Astrocyte (in vitro differentiated cells and primary cell): Measurements from ENCODE around the gene ECHDC3. TPM values are rescaled to one million over a fixed set of nuclear protein-coding genes. Genes with fewer than 3 reads are reported as not detected.

Experiments
- DNase-seq: peaks from one replicate; pipeline ENCODE4 v3.0.0-alpha.2; 2010; ENCODE audit warnings: low read depth
- FAIRE-seq: peaks from 2 replicates; lab custom pipeline; 2011; peaks lifted over from hg19 to GRCh38; lab: Jason Lieb, UNC
- H2AFZ ChIP-seq: 2 replicates; pipeline ENCODE4 v1.6.0; 2012; ENCODE audit warnings: low read depth, low read length, inconsistent platforms
- H3K27ac ChIP-seq: 2 replicates; pipeline ENCODE4 v1.5.1; 2011; ENCODE audit warnings: low read depth, low read length, inconsistent platforms
- H3K27me3 ChIP-seq: 2 replicates; pipeline ENCODE4 v1.6.0; 2011; ENCODE audit warnings: low read length, inconsistent platforms; ENCODE audit not compliant: insufficient read depth
- H3K36me3 ChIP-seq: 2 replicates; pipeline ENCODE4 v1.5.1; 2011; ENCODE audit warnings: low read length, inconsistent platforms; ENCODE audit not compliant: insufficient read depth
- H3K4me1 ChIP-seq: 2 replicates; pipeline ENCODE4 v1.5.1; 2011; ENCODE audit warnings: low read length, inconsistent platforms; ENCODE audit not compliant: insufficient read depth
- H3K4me2 ChIP-seq: 2 replicates; pipeline ENCODE4 v1.6.0; 2012; ENCODE audit warnings: low read length, inconsistent platforms
- H3K4me3 ChIP-seq: 2 replicates; pipeline ENCODE4 v1.5.1; 2011; ENCODE audit warnings: low read depth, mild to moderate bottlenecking, low read length, inconsistent platforms; ENCODE audit not compliant: insufficient read depth
- H3K79me2 ChIP-seq: 2 replicates; pipeline ENCODE4 v1.6.0; 2012; ENCODE audit warnings: mild to moderate bottlenecking, low read length, inconsistent platforms; ENCODE audit not compliant: insufficient read depth
- H3K9ac ChIP-seq: 2 replicates; pipeline ENCODE4 v1.6.0; 2012; ENCODE audit warnings: mild to moderate bottlenecking, low read length, inconsistent platforms
- H3K9me3 ChIP-seq: 2 replicates; pipeline ENCODE4 v1.5.1; 2012; ENCODE audit warnings: low read depth, mild to moderate bottlenecking, low read length, inconsistent platforms; ENCODE audit not compliant: insufficient read depth
- H4K20me1 ChIP-seq: 2 replicates; pipeline ENCODE4 v1.6.0; 2012; ENCODE audit warnings: low read length, inconsistent platforms; ENCODE audit not compliant: insufficient read depth
- H3K27ac Mint-ChIP-seq: one replicate; pipeline ENCODE4 v1.8.0; 2021; ENCODE audit warnings: mild to moderate bottlenecking, mixed read lengths; ENCODE audit not compliant: unreplicated experiment
- H3K27me3 Mint-ChIP-seq: one replicate; pipeline ENCODE4 v1.8.0; 2021; ENCODE audit warnings: low read depth, mixed read lengths; ENCODE audit not compliant: unreplicated experiment
- H3K36me3 Mint-ChIP-seq: one replicate; pipeline ENCODE4 v1.8.0; 2021; ENCODE audit warnings: low read depth, mixed read lengths; ENCODE audit not compliant: unreplicated experiment
- H3K4me1 Mint-ChIP-seq: one replicate; pipeline ENCODE4 v1.8.0; 2021; ENCODE audit warnings: low read depth, mixed read lengths; ENCODE audit not compliant: unreplicated experiment
- H3K4me3 Mint-ChIP-seq: one replicate; pipeline ENCODE4 v1.8.0; 2021; ENCODE audit warnings: mild to moderate bottlenecking, moderate library complexity, mixed read lengths; ENCODE audit not compliant: unreplicated experiment
- H3K9me3 Mint-ChIP-seq: one replicate; pipeline ENCODE4 v1.8.0; 2021; ENCODE audit warnings: mild to moderate bottlenecking, mixed read lengths; ENCODE audit not compliant: unreplicated experiment
- EZH2 ChIP-seq: IDR thresholded peaks from 2 replicates; pipeline ENCODE4 v1.6.1; 2012; ENCODE audit warnings: mild to moderate bottlenecking, low read length, inconsistent platforms; ENCODE audit not compliant: insufficient read depth
- total RNA-seq: library from RNA; stranded (reverse); gene quantifications from 2 replicates; pipeline ENCODE4 v1.2.1, GENCODE V29; 2021
- TF ChIP-seq, protein P1 (sequence below): IDR thresholded peaks from 2 replicates; pipeline ENCODE4 v1.5.1; 2011; ENCODE audit warnings: low read depth, mild to moderate bottlenecking, inconsistent platforms, low read length, moderate library complexity; ENCODE audit not compliant: insufficient read depth

The ECHDC3 gene
- total RNA-seq, 1 donor from 2014 or later = 2.1 TPM

DNA sequence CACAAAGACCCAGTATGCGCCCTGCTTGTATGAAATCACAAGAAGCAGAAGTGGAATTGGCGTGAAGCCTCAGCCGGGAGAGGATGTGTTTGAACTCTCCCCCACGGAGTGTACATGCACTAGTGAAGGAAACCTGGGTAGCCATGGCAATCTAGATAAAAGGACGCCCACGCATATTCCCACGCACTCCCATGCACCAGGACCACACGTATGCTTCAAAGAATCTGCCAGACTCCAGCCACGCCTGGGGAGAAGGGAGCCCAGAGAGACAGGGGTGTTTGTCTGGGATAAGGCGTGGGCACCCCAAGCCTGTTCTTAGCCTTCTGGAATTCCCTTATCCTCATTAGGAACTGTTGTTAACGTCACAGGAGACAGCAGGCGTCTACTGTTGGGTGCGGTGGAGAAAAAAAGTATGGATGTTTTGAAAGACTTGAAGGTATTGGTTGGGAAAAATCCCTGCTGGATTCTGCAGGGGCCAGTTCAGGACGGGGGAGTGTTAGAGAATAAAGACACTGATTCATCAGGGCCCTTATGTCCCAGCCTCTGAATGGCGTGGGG is 28.9 kb upstream of the ECHDC3 start:
- Histone ChIP-seq H3K36me3 (no peaks in the 10 kb centered on the region), H3K4me2 (peak overlapping the region; percentile 63), H3K9me3 (no peaks in the 10 kb centered on the region), H3K9ac (peak overlapping the region; percentile 68), H2AFZ (peak overlapping the region; percentile 11), H3K27ac (peak overlapping the region; percentile 59), H3K4me3 (no peak overlapping the region), H3K27me3 (no peaks in the 10 kb centered on the region), H3K79me2 (no peaks in the 10 kb centered on the region), H4K20me1 (no peaks in the 10 kb centered on the region), H3K4me1 (peaks cover 16% of the 10 kb centered on the region)
- peak; percentile 82 for DNase-seq
- Mint-ChIP-seq H3K4me1 (peaks cover 4% of the 10 kb centered on the region), H3K4me3 (no peak overlapping the region), H3K36me3 (no peaks in the 10 kb centered on the region), H3K9me3 (peaks cover 11% of the 10 kb centered on the region), H3K27me3 (peaks cover 15% of the 10 kb centered on the region), H3K27ac (no peak overlapping the region)
- FAIRE-seq = no peak
- TF ChIP-seq EZH2 = no peak
- TF ChIP-seq, protein P1, sequence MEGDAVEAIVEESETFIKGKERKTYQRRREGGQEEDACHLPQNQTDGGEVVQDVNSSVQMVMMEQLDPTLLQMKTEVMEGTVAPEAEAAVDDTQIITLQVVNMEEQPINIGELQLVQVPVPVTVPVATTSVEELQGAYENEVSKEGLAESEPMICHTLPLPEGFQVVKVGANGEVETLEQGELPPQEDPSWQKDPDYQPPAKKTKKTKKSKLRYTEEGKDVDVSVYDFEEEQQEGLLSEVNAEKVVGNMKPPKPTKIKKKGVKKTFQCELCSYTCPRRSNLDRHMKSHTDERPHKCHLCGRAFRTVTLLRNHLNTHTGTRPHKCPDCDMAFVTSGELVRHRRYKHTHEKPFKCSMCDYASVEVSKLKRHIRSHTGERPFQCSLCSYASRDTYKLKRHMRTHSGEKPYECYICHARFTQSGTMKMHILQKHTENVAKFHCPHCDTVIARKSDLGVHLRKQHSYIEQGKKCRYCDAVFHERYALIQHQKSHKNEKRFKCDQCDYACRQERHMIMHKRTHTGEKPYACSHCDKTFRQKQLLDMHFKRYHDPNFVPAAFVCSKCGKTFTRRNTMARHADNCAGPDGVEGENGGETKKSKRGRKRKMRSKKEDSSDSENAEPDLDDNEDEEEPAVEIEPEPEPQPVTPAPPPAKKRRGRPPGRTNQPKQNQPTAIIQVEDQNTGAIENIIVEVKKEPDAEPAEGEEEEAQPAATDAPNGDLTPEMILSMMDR = no peak

DNA sequence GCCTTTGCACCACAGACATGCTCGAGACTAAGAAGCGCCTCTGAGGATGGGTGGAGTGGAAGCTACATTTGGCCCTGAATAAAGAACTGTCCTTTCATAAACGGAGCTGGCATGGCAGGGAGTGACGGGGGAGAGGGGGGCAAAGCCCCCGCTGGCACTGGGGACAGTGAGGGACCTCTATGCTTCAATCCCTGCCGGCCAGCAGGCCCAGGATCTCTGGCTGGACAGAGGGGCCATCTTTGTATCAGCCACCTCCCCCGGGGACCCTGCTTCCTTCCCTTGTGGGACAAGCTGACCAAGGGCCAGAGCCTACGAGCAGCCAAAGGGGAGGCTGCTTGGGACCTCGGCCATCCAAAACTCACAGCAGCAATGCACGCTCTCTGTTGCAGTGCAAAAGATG is 28.2 kb upstream of the ECHDC3 start:
- Mint-ChIP-seq H3K36me3 (no peaks in the 10 kb centered on the region), H3K9me3 (peaks cover 11% of the 10 kb centered on the region), H3K27me3 (peaks cover 15% of the 10 kb centered on the region), H3K4me3 (no peak overlapping the region), H3K4me1 (peaks cover 4% of the 10 kb centered on the region), H3K27ac (no peak overlapping the region)
- Histone ChIP-seq H3K4me2 (peak overlapping the region; percentile 63), H3K9ac (peak overlapping the region; percentile 68), H3K4me1 (peaks cover 16% of the 10 kb centered on the region), H3K27me3 (no peaks in the 10 kb centered on the region), H2AFZ (no peak overlapping the region), H4K20me1 (no peaks in the 10 kb centered on the region), H3K36me3 (no peaks in the 10 kb centered on the region), H3K4me3 (no peak overlapping the region), H3K79me2 (no peaks in the 10 kb centered on the region), H3K27ac (peak overlapping the region; percentile 59), H3K9me3 (no peaks in the 10 kb centered on the region)
- DNase-seq (no peak), FAIRE-seq (no peak)
- TF ChIP-seq, protein P1 = no peak
- TF ChIP-seq EZH2 = no peak

DNA sequence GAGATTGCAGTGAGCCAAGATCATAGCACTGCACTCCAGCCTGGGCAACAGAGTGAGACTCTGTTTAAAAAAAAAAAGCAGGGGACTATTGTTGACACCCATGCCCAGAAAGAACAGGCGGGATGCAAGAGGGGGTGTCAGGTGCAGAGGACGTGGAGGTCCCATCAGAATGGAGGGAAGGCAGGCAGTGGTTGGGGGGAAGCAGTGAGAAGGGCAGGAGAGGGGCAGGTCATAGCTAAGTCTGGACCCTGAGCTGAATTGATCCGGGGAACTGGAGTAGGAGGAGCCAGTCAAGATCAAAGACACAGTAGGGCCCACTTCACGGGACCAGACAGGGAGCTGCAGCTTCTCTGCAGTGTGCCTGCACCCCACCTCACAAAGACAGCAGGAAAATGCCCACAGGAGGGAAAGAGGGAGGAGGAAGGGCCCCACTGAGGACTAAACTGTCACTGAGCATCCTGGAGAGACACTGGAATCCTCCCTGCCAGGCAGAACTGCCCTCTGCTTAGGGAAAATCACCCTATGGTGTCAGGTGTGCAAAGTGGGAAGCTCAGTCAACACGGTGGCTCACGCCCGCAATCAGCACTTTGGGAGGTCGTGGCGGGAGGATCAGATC is 27.3 kb upstream of the ECHDC3 start:
- H3K4me3 Mint-ChIP-seq = no peak overlapping the region
- Histone ChIP-seq H3K4me1 (peaks cover 16% of the 10 kb centered on the region), H3K4me2 (no peak overlapping the region), H3K36me3 (no peaks in the 10 kb centered on the region), H4K20me1 (no peaks in the 10 kb centered on the region), H3K9ac (no peak overlapping the region), H3K27me3 (no peaks in the 10 kb centered on the region), H3K79me2 (no peaks in the 10 kb centered on the region), H3K9me3 (no peaks in the 10 kb centered on the region), H2AFZ (no peak overlapping the region), H3K27ac (no peak overlapping the region), H3K4me3 (no peak overlapping the region)
- H3K9me3 Mint-ChIP-seq = peaks cover 11% of the 10 kb centered on the region
- FAIRE-seq = no peak
- H3K27ac Mint-ChIP-seq = no peak overlapping the region
- TF ChIP-seq, protein P1 = no peak
- TF ChIP-seq EZH2 = no peak
- no peaks in the 10 kb centered on the region for H3K36me3 Mint-ChIP-seq
- H3K4me1 Mint-ChIP-seq = peaks cover 4% of the 10 kb centered on the region
- DNase-seq = no peak
- peaks cover 15% of the 10 kb centered on the region for H3K27me3 Mint-ChIP-seq
